H1 (cell line): ENCODE measurements around the gene CAMKK1.

ENCODE experiments used
- ASH2L ChIP-seq: fragments of 200-600, 300-600 bp; sonication (generic); IDR thresholded peaks from one replicate; pipeline ENCODE4 v1.7.1; 2017; ENCODE audit warnings: low read length
- ATF2 ChIP-seq: IDR thresholded peaks from 2 replicates; pipeline ENCODE4 v1.6.1; 2012; ENCODE audit warnings: low read length, inconsistent platforms
- CHD2 ChIP-seq: IDR thresholded peaks from 2 replicates; pipeline ENCODE4 v1.6.1; 2012; ENCODE audit warnings: low read length, improper control_type of control experiment
- CTCF ChIP-seq, 3 experiments: IDR thresholded peaks; 1 replicate in 2 of 3; 2 replicates in 1 of 3; pipeline versions ENCODE4 v1.5.1 to v1.6.1; 2011; ENCODE audit warnings: low read length in 3 of 3, mild to moderate bottlenecking in 3 of 3, inconsistent platforms in 2 of 3, low read depth in 1 of 3, moderate library complexity in 1 of 3; ENCODE audit not compliant: insufficient read depth in 1 of 3; ENCODE audit errors: control extremely low read depth in 1 of 3
- EP300 ChIP-seq, 2 experiments: IDR thresholded peaks; 1 replicate in 1 of 2; 2 replicates in 1 of 2; pipeline ENCODE4 v1.6.1; 2011 to 2012; ENCODE audit warnings: low read depth in 2 of 2, low read length in 2 of 2, mild to moderate bottlenecking in 2 of 2, borderline replicate concordance in 1 of 2, inconsistent platforms in 1 of 2, moderate library complexity in 1 of 2
- POLR2AphosphoS5 ChIP-seq: IDR thresholded peaks from 2 replicates; pipeline ENCODE4 v1.6.1; 2011; ENCODE audit warnings: low read depth, low read length
- SP1 ChIP-seq: IDR thresholded peaks from 2 replicates; pipeline ENCODE4 v1.6.1; 2011; ENCODE audit warnings: low read depth, low read length
- SP4 ChIP-seq: IDR thresholded peaks from 2 replicates; pipeline ENCODE4 v1.6.1; 2012; ENCODE audit warnings: low read length, inconsistent platforms
- TBP ChIP-seq: IDR thresholded peaks from 2 replicates; pipeline ENCODE4 v1.6.1; 2011; ENCODE audit warnings: low read depth, low read length, improper control_type of control experiment

GRCh38 chr17:3827124-3827773 is 65.6 kb downstream of the CAMKK1 start:
- no peak for TF ChIP-seq TBP
- TF ChIP-seq ASH2L, result no peak
- peak; percentile 37 to 87 (median 67) for TF ChIP-seq CTCF (IDR thresholded peaks at IDR 0.05; ENCODE audit: control extremely low read depth in 1 of 3, insufficient read depth in 1 of 3, low read depth in 1 of 3, low read length in 3 of 3)
- no peak for TF ChIP-seq EP300 (IDR thresholded peaks at IDR 0.05; ENCODE audit: borderline replicate concordance in 1 of 2, low read depth in 2 of 2, low read length in 2 of 2)
- no peak for TF ChIP-seq POLR2AphosphoS5
- TF ChIP-seq ATF2, result no peak
- no peak for TF ChIP-seq SP4
- TF ChIP-seq CHD2, result no peak
- TF ChIP-seq SP1, result no peak
